GM23248 (cell line): ENCODE data around the gene SND1. TPM values are rescaled to one million over a fixed set of nuclear protein-coding genes. Genes with fewer than 3 reads are reported as not detected.

Source experiments
- DNase-seq: peaks from one replicate; pipeline ENCODE4 v3.0.0-alpha.2; 2015
- H2AFZ ChIP-seq: fragments of 200-600 bp; sonication (generic); 2 replicates; pipeline ENCODE4 v1.6.1; 2016; ENCODE audit warnings: antibody characterized with exemption
- H3F3A ChIP-seq: fragments of 200-600 bp; sonication (generic); 2 replicates; pipeline ENCODE4 v1.6.1; 2016; ENCODE audit warnings: mild to moderate bottlenecking, antibody characterized with exemption, mixed run types; ENCODE audit not compliant: insufficient read depth
- H3K27ac ChIP-seq: fragments of 200-600 bp; sonication (generic); 2 replicates; pipeline ENCODE4 v1.5.1; 2016; ENCODE audit warnings: mild to moderate bottlenecking
- H3K27me3 ChIP-seq: fragments of 200-600 bp; sonication (generic); replicated peaks from 2 replicates; pipeline ENCODE4 v1.6.1; 2016; ENCODE audit warnings: mild to moderate bottlenecking; ENCODE audit not compliant: insufficient read depth
- H3K36me3 ChIP-seq: fragments of 200-600 bp; sonication (generic); 2 replicates; pipeline ENCODE4 v1.6.1; 2016; ENCODE audit warnings: low read depth, mild to moderate bottlenecking
- H3K4me1 ChIP-seq: fragments of 200-600 bp; sonication (generic); 2 replicates; pipeline ENCODE4 v1.6.1; 2016; ENCODE audit warnings: mild to moderate bottlenecking; ENCODE audit not compliant: insufficient read depth
- H3K4me2 ChIP-seq: fragments of 200-600 bp; sonication (generic); one replicate; pipeline ENCODE4 v1.6.1; 2016; ENCODE audit warnings: mild to moderate bottlenecking; ENCODE audit not compliant: unreplicated experiment
- H3K4me3 ChIP-seq: fragments of 200-600 bp; sonication (generic); 2 replicates; pipeline ENCODE4 v1.5.1; 2016; ENCODE audit warnings: mild to moderate bottlenecking
- H3K79me2 ChIP-seq: fragments of 200-600 bp; sonication (generic); 2 replicates; pipeline ENCODE4 v1.6.1; 2016; ENCODE audit warnings: mild to moderate bottlenecking; ENCODE audit not compliant: insufficient read depth
- H3K9ac ChIP-seq: fragments of 200-600 bp; sonication (generic); 2 replicates; pipeline ENCODE4 v1.6.1; 2016; ENCODE audit warnings: mild to moderate bottlenecking
- H3K9me2 ChIP-seq: fragments of 200-600 bp; sonication (generic); 2 replicates; pipeline ENCODE4 v1.6.1; 2016; ENCODE audit warnings: mixed run types, mild to moderate bottlenecking, moderate library complexity; ENCODE audit not compliant: insufficient read depth
- H3K9me3 ChIP-seq: fragments of 200-600 bp; sonication (generic); one replicate; pipeline ENCODE4 v1.6.1; 2017; ENCODE audit warnings: low read depth
- H4K20me1 ChIP-seq: fragments of 200-600 bp; sonication (generic); 2 replicates; pipeline ENCODE4 v1.6.0; 2016; ENCODE audit not compliant: insufficient read depth
- EZH2 ChIP-seq: fragments of 200-600 bp; sonication (generic); IDR thresholded peaks from 2 replicates; pipeline ENCODE4 v1.6.1; 2018; ENCODE audit warnings: antibody characterized with exemption, mild to moderate bottlenecking; ENCODE audit not compliant: insufficient read depth, poor library complexity, severe bottlenecking
- EZH2phosphoT487 ChIP-seq: fragments of 200-600 bp; sonication (generic); IDR thresholded peaks from 2 replicates; pipeline ENCODE4 v1.6.1; 2018; ENCODE audit warnings: antibody characterized with exemption, moderate library complexity, mild to moderate bottlenecking, low read depth; ENCODE audit not compliant: insufficient read depth
- WGBS, 2 experiments: methylation state at CpG; one replicate each; pipeline ENCODE4 v1.1.6; 2015 to 2017; ENCODE audit warnings: low lambda C conversion rate in 2 of 2, low coverage in 1 of 2; ENCODE audit errors: missing lambda C conversion rate in 2 of 2; 5-methylcytosine and 5-hydroxymethylcytosine counted together
- in situ Hi-C: fragments of 300-500 bp; cut with MboI; formaldehyde crosslinking; loops from 2 replicates; pipeline ENCODE4 v1.15.0; 2020
- polyA plus RNA-seq: library from polyadenylated mRNA; unstranded; fragments of >200 nt; fragmentation: Nextera tagmentation; extraction: Ambion mirVana; gene quantifications from 2 replicates; pipeline ENCODE4 v1.2.1, GENCODE V29; 2016
- total RNA-seq: library from RNA; depleted of rRNA; stranded (reverse); fragments of >200 nt; shearing (Covaris generic); gene quantifications from 2 replicates; pipeline ENCODE4 v1.2.3, GENCODE V29; 2014

The SND1 gene
- total and polyA plus RNA-seq, 2 experiments from 2014 or later = 128 to 184 TPM

- no peaks in the 10 kb centered on the region for H3K9me3 ChIP-seq
- H3K9ac ChIP-seq = no peak overlapping the region
- H3K9me2 ChIP-seq = 0 out of 2 replicates have a peak, but pooled peaks cover 5% of the 10 kb centered on the region
- H3K27ac ChIP-seq = no peak overlapping the region
- H3K36me3 ChIP-seq = no peaks in the 10 kb centered on the region
- no peak overlapping the region for H3K4me3 ChIP-seq
- no peaks in the 10 kb centered on the region for H3F3A ChIP-seq
- H4K20me1 ChIP-seq = 0 out of 2 replicates have a peak, but pooled peaks cover 5% of the 10 kb centered on the region
- TF ChIP-seq EZH2phosphoT487 (no peak), EZH2 (no peak)
- H3K4me1 ChIP-seq = no peaks in the 10 kb centered on the region
- no peak overlapping the region for H3K4me2 ChIP-seq
- H2AFZ ChIP-seq = no peak overlapping the region
- in situ Hi-C loops = no loop called here
- WGBS, 2 experiments = 95 to 96% methylated on average over 14 of the region's 14 CpGs
- H3K27me3 ChIP-seq = no peaks in the 10 kb centered on the region
- no peak for DNase-seq
- peaks cover 80% of the 10 kb centered on the region for H3K79me2 ChIP-seq
Measured at GRCh38 chr7:127858091-127858914, 206.3 kb downstream of the SND1 start.

- Histone ChIP-seq H3K36me3 (no peaks in the 10 kb centered on the region), H4K20me1 (0 out of 2 replicates have a peak, but pooled peaks cover 5% of the 10 kb centered on the region), H3K4me1 (no peaks in the 10 kb centered on the region), H3K9me2 (0 out of 2 replicates have a peak, but pooled peaks cover 5% of the 10 kb centered on the region), H3F3A (no peaks in the 10 kb centered on the region), H3K27me3 (no peaks in the 10 kb centered on the region), H3K79me2 (peaks cover 75% of the 10 kb centered on the region), H3K4me3 (no peak overlapping the region), H3K9ac (no peak overlapping the region), H3K27ac (no peak overlapping the region), H3K9me3 (no peaks in the 10 kb centered on the region), H2AFZ (no peak overlapping the region), H3K4me2 (no peak overlapping the region)
- TF ChIP-seq EZH2 (no peak), EZH2phosphoT487 (no peak)
- in situ Hi-C loops = no loop called here
- no peak for DNase-seq
- WGBS, 2 experiments = 97 to 100% methylated on average over 1 of the region's 1 CpG
Measured at GRCh38 chr7:127858915-127859189, 206.9 kb downstream of the SND1 start.

- in situ Hi-C loops = no loop called here
- no peak overlapping the region for H3K27ac ChIP-seq
- DNase-seq = no peak
- no peak overlapping the region for H3K9ac ChIP-seq
- H3K36me3 ChIP-seq = no peaks in the 10 kb centered on the region
- H3K4me1 ChIP-seq = no peaks in the 10 kb centered on the region
- no peaks in the 10 kb centered on the region for H3F3A ChIP-seq
- no peak overlapping the region for H3K4me3 ChIP-seq
- H3K9me3 ChIP-seq = no peaks in the 10 kb centered on the region
- H3K9me2 ChIP-seq = 0 out of 2 replicates have a peak, but pooled peaks cover 5% of the 10 kb centered on the region
- H3K27me3 ChIP-seq = no peaks in the 10 kb centered on the region
- 0% methylated on average over 1 of the region's 1 CpG for whole genome bisulfite sequencing, 2 experiments
- H2AFZ ChIP-seq = no peak overlapping the region
- peaks cover 74% of the 10 kb centered on the region for H3K79me2 ChIP-seq
- 0 out of 2 replicates have a peak, but pooled peaks cover 5% of the 10 kb centered on the region for H4K20me1 ChIP-seq
- no peak for TF ChIP-seq EZH2phosphoT487
- no peak for TF ChIP-seq EZH2
- H3K4me2 ChIP-seq = no peak overlapping the region
Measured at GRCh38 chr7:127859330-127859729, 207.3 kb downstream of the SND1 start.

GRCh38 chr7:127862525-127862924, 210.5 kb downstream of the SND1 start:
- Histone ChIP-seq H2AFZ (no peak overlapping the region), H3K9me2 (no peaks in the 10 kb centered on the region), H3K4me3 (no peak overlapping the region), H3K9ac (no peak overlapping the region), H3K9me3 (no peaks in the 10 kb centered on the region), H3K79me2 (peaks cover 82% of the 10 kb centered on the region), H3K27me3 (no peaks in the 10 kb centered on the region), H4K20me1 (no peaks in the 10 kb centered on the region; the same call in 1 of the 2 replicates), H3K4me2 (no peak overlapping the region), H3F3A (peaks cover 6% of the 10 kb centered on the region; the same call in 1 of the 2 replicates), H3K27ac (no peak overlapping the region), H3K4me1 (0 out of 2 replicates have a peak, but pooled peaks cover 14% of the 10 kb centered on the region), H3K36me3 (no peaks in the 10 kb centered on the region)
- no peak for TF ChIP-seq EZH2
- TF ChIP-seq EZH2phosphoT487 = no peak
- in situ Hi-C loops = no loop called here
- WGBS, 2 experiments = 90 to 92% methylated on average over 5 of the region's 5 CpGs
- DNase-seq = no peak
